GM12878 (cell line): Measurements from ENCODE around the gene LCE2D. TPM values are rescaled to one million over a fixed set of nuclear protein-coding genes. Genes with fewer than 3 reads are reported as not detected.

Source experiments
- ATAC-seq: fragments of 200-7000 bp; cut with Tn5 transposase; 3 replicates; pipeline ENCODE4 v1.9.1; 2020; ENCODE audit warnings: mild to moderate bottlenecking, moderate library complexity
- Bru-seq: library from RNA; stranded (reverse); fragments of 400-500 nt; gene quantifications from one replicate; lab custom pipeline; 2021; lab: Mats Ljungman, UMichigan
- BruChase-seq, 2 experiments: library from RNA; stranded (reverse); fragments of 400-500 nt; gene quantifications; one replicate each; lab custom pipeline; 2021; lab: Mats Ljungman, UMichigan
- BruUV-seq: library from RNA; stranded (reverse); fragments of 400-500 nt; replicated peaks from 2 replicates; lab custom pipeline; 2021; lab: Mats Ljungman, UMichigan
- CTCF ChIA-PET: fragments of 300-600 bp; sonication (Branson Sonifier 250); formaldehyde crosslinking; extraction: SDS; loops from one replicate; lab custom pipeline; 2021; ENCODE audit warnings: inconsistent platforms; lab: Yijun Ruan, JAX
- POLR2A ChIA-PET: fragments of 350-600 bp; formaldehyde crosslinking; extraction: SDS; loops from one replicate; lab custom pipeline; 2021; ENCODE audit warnings: inconsistent platforms; lab: Charles Lee
- RAD21 ChIA-PET: fragments of 300-600 bp; sonication (Branson Sonifier 250); formaldehyde crosslinking; loops from one replicate; lab custom pipeline; 2023; ENCODE audit warnings: antibody characterized with exemption; ENCODE audit not compliant: unreplicated experiment; lab: Charles Lee
- SMC1A ChIA-PET: fragments of 300-600 bp; sonication (Branson Sonifier 250); formaldehyde crosslinking; loops from one replicate; lab custom pipeline; 2023; ENCODE audit not compliant: unreplicated experiment, uncharacterized antibody; lab: Charles Lee
- DNase-seq: peaks from one replicate; pipeline ENCODE4 v3.0.0-alpha.2; 2011; ENCODE audit warnings: low read depth, low spot score
- FAIRE-seq: peaks from 3 replicates; lab custom pipeline; 2011; peaks lifted over from hg19 to GRCh38; lab: Jason Lieb, UNC
- H2AFZ ChIP-seq: 2 replicates; pipeline ENCODE4 v1.6.0; 2011; ENCODE audit warnings: low read depth, low read length, control low read depth; ENCODE audit not compliant: control insufficient read depth
- H3K27ac ChIP-seq: 2 replicates; pipeline ENCODE4 v1.5.1; 2011; ENCODE audit warnings: control low read depth; ENCODE audit not compliant: control insufficient read depth, insufficient read depth
- H3K27me3 ChIP-seq, 2 experiments: replicated peaks in 1 of 2; 2 replicates each; pipeline versions ENCODE4 v1.6.0 to v1.6.1; 2011; ENCODE audit warnings: low read length in 1 of 2; ENCODE audit not compliant: control insufficient read depth in 2 of 2, insufficient read depth in 2 of 2
- H3K36me3 ChIP-seq, 2 experiments: 2 replicates each; pipeline ENCODE4 v1.5.1; 2011; ENCODE audit warnings: low read length in 1 of 2; ENCODE audit not compliant: control insufficient read depth in 2 of 2, insufficient read depth in 2 of 2
- H3K4me1 ChIP-seq: 2 replicates; pipeline ENCODE4 v1.6.1; 2011; ENCODE audit warnings: mild to moderate bottlenecking, low read length, moderate library complexity, mixed read lengths; ENCODE audit not compliant: control insufficient read depth, insufficient read depth
- H3K4me2 ChIP-seq: 2 replicates; pipeline ENCODE4 v1.6.0; 2011; ENCODE audit warnings: control low read depth; ENCODE audit not compliant: control insufficient read depth, insufficient read depth
- H3K4me3 ChIP-seq: fragments of 200-600 bp; sonication (generic); 2 replicates; pipeline ENCODE4 v1.5.1; 2016
- H3K79me2 ChIP-seq: 2 replicates; pipeline ENCODE4 v1.6.0; 2011; ENCODE audit warnings: low read length; ENCODE audit not compliant: control insufficient read depth, insufficient read depth
- H3K9ac ChIP-seq: 2 replicates; pipeline ENCODE4 v1.8.0; 2011; ENCODE audit warnings: low read length, control low read depth, mixed read lengths; ENCODE audit not compliant: control insufficient read depth, insufficient read depth
- H3K9me3 ChIP-seq: replicated peaks from 3 replicates; pipeline ENCODE4 v1.5.1; 2011; ENCODE audit warnings: mild to moderate bottlenecking, low read length; ENCODE audit not compliant: control insufficient read depth, insufficient read depth
- H4K20me1 ChIP-seq: 2 replicates; pipeline ENCODE4 v1.6.0; 2011; ENCODE audit not compliant: control insufficient read depth, insufficient read depth
- KLF5 ChIP-seq: fragments of 450-650 bp; IDR thresholded peaks from 2 replicates; pipeline ENCODE4 v1.6.1; 2014; ENCODE audit warnings: mild to moderate bottlenecking; ENCODE audit not compliant: partially characterized antibody
- TCF7 ChIP-seq: IDR thresholded peaks from 2 replicates; pipeline ENCODE4 v1.6.1; 2014; ENCODE audit warnings: antibody characterized with exemption, borderline replicate concordance
- YBX1 ChIP-seq: fragments of 450-650 bp; IDR thresholded peaks from 2 replicates; pipeline ENCODE4 v1.6.1; 2016; ENCODE audit warnings: antibody characterized with exemption
- WGBS: methylation state at CpG from one replicate; pipeline ENCODE4 v1.1.6; 2016; ENCODE audit warnings: low lambda C conversion rate; ENCODE audit not compliant: insufficient replicate concordance, insufficient coverage; ENCODE audit errors: missing lambda C conversion rate; 5-methylcytosine and 5-hydroxymethylcytosine counted together
- in situ Hi-C: fragments of 300-500 bp; cut with MboI; formaldehyde crosslinking; loops from 9 replicates; pipeline ENCODE4 v1.14.3; 2018; ENCODE audit warnings: mixed read lengths
- intact Hi-C: fragments of 100-400 bp; cut with micrococcal nuclease; formaldehyde crosslinking; loops from one replicate; pipeline ENCODE4 v1.14.2; 2022; ENCODE audit not compliant: unreplicated experiment
- long read RNA-seq, 2 experiments: library from polyadenylated mRNA; unstranded; transcript quantifications; one replicate each; pipeline ENCODE4 v2.0.0, GENCODE V29; 2019 to 2020
- polyA minus RNA-seq, 3 experiments: library from RNA; depleted of rRNA, polyadenylated mRNA; stranded (reverse); fragments of >200 nt; gene quantifications; 2 replicates each; pipeline ENCODE4 v1.2.3, GENCODE V29; 2011
- polyA plus RNA-seq, 11 experiments: library from polyadenylated mRNA; depleted of rRNA in 4 of 11; unstranded in 6 of 11; stranded (reverse) in 5 of 11; fragments of >200 nt; fragmentation: Nextera tagmentation in 4 of 11; fragmentation: Illumina TruSeq in 1 of 11; extraction: Ambion mirVana in 4 of 11; extraction: Trizol in 1 of 11; gene quantifications; 1 replicate in 1 of 11; 2 replicates in 10 of 11; pipeline versions ENCODE4 v1.2.1 to v1.2.3, GENCODE V29; 2011 to 2016; ENCODE audit warnings: inconsistent platforms in 2 of 11, missing spikeins in 2 of 11, low read depth in 1 of 11
- total RNA-seq, 4 experiments: library from RNA; depleted of rRNA in 3 of 4; stranded (reverse); fragments of >200 nt in 3 of 4; fragmentation: Illumina TruSeq in 1 of 4; extraction: Trizol in 1 of 4; gene quantifications; 2 replicates each; pipeline versions ENCODE4 v1.2.1 to v1.2.3, GENCODE V29; 2013 to 2021
- TF ChIP-seq, protein P1 (sequence below): fragments of 450-650 bp; IDR thresholded peaks from 2 replicates; pipeline ENCODE4 v1.6.1; 2017; ENCODE audit warnings: mild to moderate bottlenecking
- TF ChIP-seq, protein P2 (sequence below): fragments of 450-650 bp; formaldehyde crosslinking; IDR thresholded peaks from 2 replicates; pipeline ENCODE4 v1.5.0; 2022; ENCODE audit warnings: mild to moderate bottlenecking, missing genetic modification characterization
- TF ChIP-seq, protein P3 (sequence below): fragments of 450-650 bp; formaldehyde crosslinking; IDR thresholded peaks from 2 replicates; pipeline ENCODE4 v1.4.0; 2022; ENCODE audit warnings: mild to moderate bottlenecking, moderate library complexity
- TF ChIP-seq, protein P4 (sequence below): fragments of 450-650 bp; IDR thresholded peaks from 2 replicates; pipeline ENCODE4 v1.6.1; 2017; ENCODE audit warnings: borderline replicate concordance
- TF ChIP-seq, protein P5 (sequence below): fragments of 450-650 bp; IDR thresholded peaks from 2 replicates; pipeline ENCODE4 v1.6.1; 2016; ENCODE audit warnings: mild to moderate bottlenecking

The LCE2D gene, protein sequence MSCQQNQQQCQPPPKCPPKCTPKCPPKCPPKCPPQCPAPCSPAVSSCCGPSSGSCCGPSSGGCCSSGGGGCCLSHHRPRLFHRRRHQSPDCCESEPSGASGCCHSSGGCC
- not detected in 2 replicates for total RNA-seq (2013; cell fraction: nucleolus; rRNA removed)
- total RNA-seq (2014; rRNA removed) (not detected in 2 replicates), total RNA-seq (2014; rRNA removed; fragmentation: Illumina TruSeq; extraction: Trizol) (not detected in 2 replicates), total RNA-seq (2021) (not detected in 2 replicates), polyA plus RNA-seq (2011; rRNA removed) (not detected in 2 replicates), polyA plus RNA-seq (2014; fragmentation: Illumina TruSeq; extraction: Trizol) (not detected in 2 replicates), polyA plus RNA-seq (2014; fragmentation: Nextera tagmentation; extraction: Ambion mirVana) (not detected), polyA plus RNA-seq (2014; rRNA removed) (not detected in 2 replicates), polyA plus RNA-seq (2016; fragmentation: Nextera tagmentation; extraction: Ambion mirVana) (not detected), polyA minus RNA-seq (2011; rRNA and poly(A)+ RNA removed) (not detected in 2 replicates), Bru-seq, nascent RNA (not detected), BruChase-seq, experiment 1, labeled RNA remaining after a 6-hour chase (not detected), BruChase-seq, experiment 2, labeled RNA remaining after a 2-hour chase (not detected)
- polyA plus RNA-seq (2011; ENCODE audit: low read depth): not detected
- polyA plus RNA-seq (2011; cell fraction: cytosol; rRNA removed): not detected in 2 replicates
- not detected in 2 replicates for polyA plus RNA-seq (2011; cell fraction: nucleus; rRNA removed)
- not detected in 2 replicates for polyA plus RNA-seq (2012)
- not detected in 2 replicates for polyA minus RNA-seq (2011; cell fraction: cytosol; rRNA and poly(A)+ RNA removed)
- not detected in 2 replicates for polyA minus RNA-seq (2011; cell fraction: nucleus; rRNA and poly(A)+ RNA removed)
- long read RNA-seq, experiment 1: 0 reads
- long read RNA-seq, experiment 2: 0 reads

DNA sequence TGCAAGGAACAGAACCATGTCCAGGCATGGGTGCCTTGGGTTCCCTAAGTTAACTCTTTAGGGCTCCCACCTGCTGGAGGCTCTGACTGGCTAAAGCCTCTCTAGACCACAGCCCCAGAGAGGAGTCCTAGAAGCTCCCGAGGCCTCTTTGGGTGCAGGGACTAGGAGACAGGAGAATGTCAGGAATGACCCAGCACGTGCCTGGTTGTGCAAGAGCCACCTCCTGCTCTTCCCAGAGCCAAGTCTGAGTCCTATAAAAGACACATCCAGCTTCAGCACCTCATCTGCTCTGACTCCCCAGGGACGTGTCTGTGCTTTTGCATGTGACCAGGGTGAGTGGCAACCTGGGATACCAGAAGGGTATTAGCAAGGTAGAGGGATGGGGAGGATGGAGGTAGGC, at the start of gene LCE2D:
LCE2D (plus strand) TSS at position 283 of the 400 bp plus-strand sequence. CDS start 726 bp downstream, outside the sequence.
- no peak for FAIRE-seq
- TF ChIP-seq KLF5 (no peak), TCF7 (no peak), YBX1 (no peak)
- TF ChIP-seq, protein P1, sequence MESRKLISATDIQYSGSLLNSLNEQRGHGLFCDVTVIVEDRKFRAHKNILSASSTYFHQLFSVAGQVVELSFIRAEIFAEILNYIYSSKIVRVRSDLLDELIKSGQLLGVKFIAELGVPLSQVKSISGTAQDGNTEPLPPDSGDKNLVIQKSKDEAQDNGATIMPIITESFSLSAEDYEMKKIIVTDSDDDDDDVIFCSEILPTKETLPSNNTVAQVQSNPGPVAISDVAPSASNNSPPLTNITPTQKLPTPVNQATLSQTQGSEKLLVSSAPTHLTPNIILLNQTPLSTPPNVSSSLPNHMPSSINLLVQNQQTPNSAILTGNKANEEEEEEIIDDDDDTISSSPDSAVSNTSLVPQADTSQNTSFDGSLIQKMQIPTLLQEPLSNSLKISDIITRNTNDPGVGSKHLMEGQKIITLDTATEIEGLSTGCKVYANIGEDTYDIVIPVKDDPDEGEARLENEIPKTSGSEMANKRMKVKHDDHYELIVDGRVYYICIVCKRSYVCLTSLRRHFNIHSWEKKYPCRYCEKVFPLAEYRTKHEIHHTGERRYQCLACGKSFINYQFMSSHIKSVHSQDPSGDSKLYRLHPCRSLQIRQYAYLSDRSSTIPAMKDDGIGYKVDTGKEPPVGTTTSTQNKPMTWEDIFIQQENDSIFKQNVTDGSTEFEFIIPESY: no peak
- TF ChIP-seq, protein P2, sequence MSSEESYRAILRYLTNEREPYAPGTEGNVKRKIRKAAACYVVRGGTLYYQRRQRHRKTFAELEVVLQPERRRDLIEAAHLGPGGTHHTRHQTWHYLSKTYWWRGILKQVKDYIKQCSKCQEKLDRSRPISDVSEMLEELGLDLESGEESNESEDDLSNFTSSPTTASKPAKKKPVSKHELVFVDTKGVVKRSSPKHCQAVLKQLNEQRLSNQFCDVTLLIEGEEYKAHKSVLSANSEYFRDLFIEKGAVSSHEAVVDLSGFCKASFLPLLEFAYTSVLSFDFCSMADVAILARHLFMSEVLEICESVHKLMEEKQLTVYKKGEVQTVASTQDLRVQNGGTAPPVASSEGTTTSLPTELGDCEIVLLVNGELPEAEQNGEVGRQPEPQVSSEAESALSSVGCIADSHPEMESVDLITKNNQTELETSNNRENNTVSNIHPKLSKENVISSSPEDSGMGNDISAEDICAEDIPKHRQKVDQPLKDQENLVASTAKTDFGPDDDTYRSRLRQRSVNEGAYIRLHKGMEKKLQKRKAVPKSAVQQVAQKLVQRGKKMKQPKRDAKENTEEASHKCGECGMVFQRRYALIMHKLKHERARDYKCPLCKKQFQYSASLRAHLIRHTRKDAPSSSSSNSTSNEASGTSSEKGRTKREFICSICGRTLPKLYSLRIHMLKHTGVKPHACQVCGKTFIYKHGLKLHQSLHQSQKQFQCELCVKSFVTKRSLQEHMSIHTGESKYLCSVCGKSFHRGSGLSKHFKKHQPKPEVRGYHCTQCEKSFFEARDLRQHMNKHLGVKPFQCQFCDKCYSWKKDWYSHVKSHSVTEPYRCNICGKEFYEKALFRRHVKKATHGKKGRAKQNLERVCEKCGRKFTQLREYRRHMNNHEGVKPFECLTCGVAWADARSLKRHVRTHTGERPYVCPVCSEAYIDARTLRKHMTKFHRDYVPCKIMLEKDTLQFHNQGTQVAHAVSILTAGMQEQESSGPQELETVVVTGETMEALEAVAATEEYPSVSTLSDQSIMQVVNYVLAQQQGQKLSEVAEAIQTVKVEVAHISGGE: no peak
- TF ChIP-seq, protein P3, sequence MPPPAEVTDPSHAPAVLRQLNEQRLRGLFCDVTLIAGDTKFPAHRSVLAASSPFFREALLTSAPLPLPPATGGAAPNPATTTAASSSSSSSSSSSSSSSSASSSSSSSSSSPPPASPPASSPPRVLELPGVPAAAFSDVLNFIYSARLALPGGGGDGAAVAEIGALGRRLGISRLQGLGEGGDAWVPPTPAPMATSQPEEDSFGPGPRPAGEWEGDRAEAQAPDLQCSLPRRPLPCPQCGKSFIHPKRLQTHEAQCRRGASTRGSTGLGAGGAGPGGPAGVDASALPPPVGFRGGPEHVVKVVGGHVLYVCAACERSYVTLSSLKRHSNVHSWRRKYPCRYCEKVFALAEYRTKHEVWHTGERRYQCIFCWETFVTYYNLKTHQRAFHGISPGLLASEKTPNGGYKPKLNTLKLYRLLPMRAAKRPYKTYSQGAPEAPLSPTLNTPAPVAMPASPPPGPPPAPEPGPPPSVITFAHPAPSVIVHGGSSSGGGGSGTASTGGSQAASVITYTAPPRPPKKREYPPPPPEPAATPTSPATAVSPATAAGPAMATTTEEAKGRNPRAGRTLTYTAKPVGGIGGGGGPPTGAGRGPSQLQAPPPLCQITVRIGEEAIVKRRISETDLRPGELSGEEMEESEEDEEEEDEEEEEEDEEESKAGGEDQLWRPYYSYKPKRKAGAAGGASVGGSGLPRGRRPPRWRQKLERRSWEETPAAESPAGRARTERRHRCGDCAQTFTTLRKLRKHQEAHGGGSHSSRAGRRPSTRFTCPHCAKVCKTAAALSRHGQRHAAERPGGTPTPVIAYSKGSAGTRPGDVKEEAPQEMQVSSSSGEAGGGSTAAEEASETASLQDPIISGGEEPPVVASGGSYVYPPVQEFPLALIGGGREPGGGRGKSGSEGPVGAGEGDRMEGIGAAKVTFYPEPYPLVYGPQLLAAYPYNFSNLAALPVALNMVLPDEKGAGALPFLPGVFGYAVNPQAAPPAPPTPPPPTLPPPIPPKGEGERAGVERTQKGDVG (CRISPR knock-in tag): no peak
- TF ChIP-seq, protein P4, sequence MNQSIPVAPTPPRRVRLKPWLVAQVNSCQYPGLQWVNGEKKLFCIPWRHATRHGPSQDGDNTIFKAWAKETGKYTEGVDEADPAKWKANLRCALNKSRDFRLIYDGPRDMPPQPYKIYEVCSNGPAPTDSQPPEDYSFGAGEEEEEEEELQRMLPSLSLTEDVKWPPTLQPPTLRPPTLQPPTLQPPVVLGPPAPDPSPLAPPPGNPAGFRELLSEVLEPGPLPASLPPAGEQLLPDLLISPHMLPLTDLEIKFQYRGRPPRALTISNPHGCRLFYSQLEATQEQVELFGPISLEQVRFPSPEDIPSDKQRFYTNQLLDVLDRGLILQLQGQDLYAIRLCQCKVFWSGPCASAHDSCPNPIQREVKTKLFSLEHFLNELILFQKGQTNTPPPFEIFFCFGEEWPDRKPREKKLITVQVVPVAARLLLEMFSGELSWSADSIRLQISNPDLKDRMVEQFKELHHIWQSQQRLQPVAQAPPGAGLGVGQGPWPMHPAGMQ: no peak
- TF ChIP-seq, protein P5, sequence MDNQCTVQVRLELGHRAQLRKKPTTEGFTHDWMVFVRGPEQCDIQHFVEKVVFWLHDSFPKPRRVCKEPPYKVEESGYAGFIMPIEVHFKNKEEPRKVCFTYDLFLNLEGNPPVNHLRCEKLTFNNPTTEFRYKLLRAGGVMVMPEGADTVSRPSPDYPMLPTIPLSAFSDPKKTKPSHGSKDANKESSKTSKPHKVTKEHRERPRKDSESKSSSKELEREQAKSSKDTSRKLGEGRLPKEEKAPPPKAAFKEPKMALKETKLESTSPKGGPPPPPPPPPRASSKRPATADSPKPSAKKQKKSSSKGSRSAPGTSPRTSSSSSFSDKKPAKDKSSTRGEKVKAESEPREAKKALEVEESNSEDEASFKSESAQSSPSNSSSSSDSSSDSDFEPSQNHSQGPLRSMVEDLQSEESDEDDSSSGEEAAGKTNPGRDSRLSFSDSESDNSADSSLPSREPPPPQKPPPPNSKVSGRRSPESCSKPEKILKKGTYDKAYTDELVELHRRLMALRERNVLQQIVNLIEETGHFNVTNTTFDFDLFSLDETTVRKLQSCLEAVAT: no peak

More for the DNA sequence above, at the start of gene LCE2D:
- no peak within 1 kb of the TSS for H3K27ac ChIP-seq
- H3K9me3 ChIP-seq: no peaks in the 10 kb centered on the region
- H3K4me1 ChIP-seq: no peaks in the 10 kb centered on the region
- no TSS peak for BruUV-seq
- WGBS: 2% methylated on average over 3 of the region's 3 CpGs
- intact Hi-C loops (no loop called here), in situ Hi-C loops (no loop called here)
- H4K20me1 ChIP-seq: no peaks in the 10 kb centered on the region
- H3K27me3 ChIP-seq: peaks cover 0 to 2% of the 10 kb centered on the region in 2 experiments; a peak in 2 of 4 replicates
- CTCF ChIA-PET: interaction anchor here (0.7 kb wide), 1 partner anchor 10 kb away, joined by 3 read pairs; no protein-coding TSS in a partner anchor
- H3K4me2 ChIP-seq: no peak within 1 kb of the TSS
- no peak within 1 kb of the TSS for H3K9ac ChIP-seq
- H3K36me3 ChIP-seq: no peaks in the 10 kb centered on the region
- ATAC-seq (no peak), DNase-seq (no peak)
- RAD21 ChIA-PET: no interaction called here
- H2AFZ ChIP-seq: no peak within 1 kb of the TSS
- no peak within 1 kb of the TSS for H3K4me3 ChIP-seq
- SMC1A ChIA-PET: no interaction called here
- no peaks in the 10 kb centered on the region for H3K79me2 ChIP-seq
- POLR2A ChIA-PET: no interaction called here
